Stimulated activated CD4-positive, alpha-beta T cell treated with anti-CD3 and anti-CD28 coated beads, Interleukin-1b, Interleukin-23, amount 100 ng/mL, for 1 hour (primary cell): ENCODE results near the gene SLCO6A1.

Experiments used
- DNase-seq, 2 donors: peaks; one replicate each; pipeline ENCODE4 v3.0.0-alpha.2; 2020; ENCODE audit warnings: low read depth in 2 of 2

Gene SLCO6A1

DNA sequence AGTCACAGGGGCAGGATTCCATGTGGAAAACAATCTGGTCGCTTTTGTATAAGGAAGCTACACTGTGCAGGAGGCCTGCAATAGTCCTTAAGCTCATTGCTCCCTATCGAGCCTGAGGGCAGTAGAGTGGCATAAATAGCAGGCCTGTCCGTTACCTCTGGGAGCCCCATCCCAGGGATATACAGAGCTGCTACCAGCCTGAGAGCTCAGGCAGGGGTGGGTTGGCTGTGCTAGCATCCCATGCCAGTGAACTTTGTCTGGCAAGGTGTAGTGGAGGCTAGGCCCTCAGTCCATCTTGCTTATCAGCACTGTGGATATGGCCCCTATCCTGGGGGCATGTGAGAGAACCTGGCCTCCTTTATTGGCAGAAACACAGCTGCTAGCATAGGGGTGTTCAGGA lies 47.7 kb downstream of the SLCO6A1 start:
- no peak for DNase-seq

DNA sequence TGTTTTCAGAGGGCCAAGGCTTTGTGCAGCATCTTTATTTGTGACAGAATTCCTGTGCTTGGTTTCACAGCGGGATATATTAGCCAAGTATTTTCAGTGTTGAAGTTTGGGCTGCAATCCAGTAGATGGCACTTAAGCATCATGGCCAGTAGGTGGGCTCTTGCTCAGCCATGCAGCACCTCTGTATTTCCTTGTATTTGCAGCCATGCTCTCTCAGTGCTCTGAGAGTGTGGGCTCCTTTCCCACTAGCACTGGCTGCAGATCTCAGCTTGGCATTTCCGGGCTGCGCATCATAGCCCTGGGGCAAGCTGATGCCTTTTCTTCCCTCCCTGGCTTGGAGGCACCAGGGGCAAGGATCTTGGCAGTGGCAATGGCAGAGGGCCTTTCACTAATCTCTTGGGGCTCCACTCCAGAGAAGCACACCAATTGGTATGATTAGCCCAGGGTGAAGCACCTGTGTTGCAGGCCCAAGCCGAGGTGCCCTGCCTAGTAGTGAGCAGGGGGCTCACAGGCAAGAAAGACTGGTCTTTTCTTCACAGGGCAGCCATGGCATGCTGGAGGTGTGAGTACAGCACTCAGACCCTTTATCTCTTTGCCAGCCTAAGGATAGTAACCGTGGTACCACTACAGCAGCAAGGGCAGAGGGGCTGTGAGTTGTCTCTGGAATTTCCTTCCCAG lies 48.3 kb downstream of the SLCO6A1 start:
- no peak for DNase-seq

DNA sequence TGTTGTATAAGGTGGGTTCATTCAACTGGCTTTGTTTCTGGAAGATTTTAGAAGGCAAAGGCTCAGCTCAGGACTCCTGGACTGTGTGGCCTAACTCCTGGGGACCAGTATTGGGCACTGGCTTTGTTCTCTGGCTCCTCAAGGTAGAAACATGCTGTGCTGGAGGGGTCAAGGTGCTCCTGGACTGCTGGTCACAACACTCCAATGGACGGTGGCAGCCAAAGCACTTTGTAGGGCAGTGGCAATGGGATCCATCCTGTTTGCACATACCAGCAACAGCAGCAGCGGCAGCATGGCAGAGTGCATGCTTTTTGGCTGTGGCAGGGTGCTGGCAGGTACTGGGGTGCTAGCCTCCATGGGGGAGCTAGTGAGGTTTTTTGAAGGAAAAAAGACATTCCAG lies 65.3 kb downstream of the SLCO6A1 start:
- no peak for DNase-seq

DNA sequence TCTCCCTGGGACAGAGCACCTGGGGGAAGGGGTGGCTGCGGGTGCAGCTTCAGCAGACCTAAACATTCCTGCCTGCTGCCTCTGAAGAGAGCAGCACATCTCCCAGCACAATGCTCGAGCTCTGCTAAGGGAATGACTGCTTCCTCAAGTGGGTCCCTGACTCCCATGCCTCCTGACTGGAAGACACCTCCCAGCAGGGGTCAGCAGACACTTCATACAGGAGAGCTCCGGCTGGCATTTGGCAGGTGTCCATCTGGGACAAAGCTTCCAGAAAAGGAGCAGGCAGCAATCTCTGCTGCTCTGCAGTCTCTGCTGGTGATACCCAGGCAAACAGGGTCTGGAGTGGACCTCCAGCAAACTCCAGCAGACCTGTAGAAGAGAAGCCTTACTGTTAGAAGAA lies 77.2 kb downstream of the SLCO6A1 start:
- no peak for DNase-seq

GRCh38 chr5:102418531-102418930 lies 80.3 kb downstream of the SLCO6A1 start:
- DNase-seq = no peak

DNA sequence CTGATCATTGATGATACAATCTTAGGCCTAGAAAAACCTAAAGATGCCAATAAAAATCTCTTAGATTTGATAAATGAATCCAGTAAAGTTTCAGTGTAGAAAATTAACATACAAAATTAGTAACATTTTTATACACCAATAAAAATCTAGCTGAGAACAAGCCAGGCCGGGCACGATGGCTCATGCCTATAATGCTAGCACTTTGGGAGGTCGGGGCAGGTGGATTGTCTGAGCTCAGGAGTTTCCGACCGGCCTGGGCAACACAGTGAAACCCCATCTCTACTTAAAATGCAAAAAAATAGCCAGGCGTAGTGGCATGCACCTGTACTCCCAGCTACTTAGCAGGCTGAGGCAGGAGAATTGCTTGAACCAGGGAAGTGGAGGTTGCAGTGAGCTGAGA lies 84.4 kb downstream of the SLCO6A1 start:
- no peak for DNase-seq

DNA sequence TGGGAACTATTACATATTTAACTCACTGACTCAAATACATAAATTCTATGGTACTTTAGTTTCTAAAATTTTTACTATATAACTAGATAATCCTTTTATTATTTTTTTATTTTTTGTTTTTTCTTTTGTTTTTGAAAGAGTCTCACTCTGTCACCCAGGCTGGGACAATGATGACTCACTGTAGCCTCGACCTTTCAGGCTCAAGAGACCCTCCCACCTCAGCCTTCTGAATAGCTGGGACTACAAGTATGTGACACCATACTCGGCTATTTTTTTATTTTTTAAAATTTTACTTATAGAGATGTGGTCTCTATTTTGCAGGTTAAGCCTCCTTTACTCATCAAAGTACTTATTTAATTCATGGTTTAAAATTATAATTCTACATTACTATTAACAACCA lies 110.6 kb downstream of the SLCO6A1 start:
- DNase-seq = no peak

- no peak for DNase-seq
Measured at GRCh38 chr5:102385365-102385764, 113.4 kb downstream of the SLCO6A1 start.

- no peak for DNase-seq
Measured at GRCh38 chr5:102380174-102380573, 118.6 kb downstream of the SLCO6A1 start.

GRCh38 chr5:102375876-102376275 lies 122.9 kb downstream of the SLCO6A1 start:
- DNase-seq = no peak

DNA sequence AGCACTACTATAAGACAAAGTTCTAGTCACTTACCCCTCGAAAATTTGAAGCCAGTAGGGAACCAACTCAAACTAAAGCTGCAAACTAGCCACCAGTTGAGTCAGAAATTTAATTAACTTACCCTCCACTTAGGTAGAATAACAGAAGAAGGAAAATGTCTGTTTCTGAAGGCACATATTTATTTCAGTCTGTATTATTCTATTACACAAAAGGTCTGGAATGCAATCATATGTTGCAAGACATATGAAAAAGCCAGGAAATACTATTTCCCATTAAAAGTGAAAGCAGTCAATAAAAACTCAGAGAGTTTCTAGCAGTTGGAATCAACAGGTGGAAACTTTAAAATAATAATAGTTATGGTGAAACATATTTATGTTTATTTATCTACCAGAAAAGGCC lies 123.5 kb downstream of the SLCO6A1 start:
- no peak for DNase-seq

- no peak for DNase-seq
Measured at GRCh38 chr5:102368392-102368791, 130.4 kb downstream of the SLCO6A1 start.

DNA sequence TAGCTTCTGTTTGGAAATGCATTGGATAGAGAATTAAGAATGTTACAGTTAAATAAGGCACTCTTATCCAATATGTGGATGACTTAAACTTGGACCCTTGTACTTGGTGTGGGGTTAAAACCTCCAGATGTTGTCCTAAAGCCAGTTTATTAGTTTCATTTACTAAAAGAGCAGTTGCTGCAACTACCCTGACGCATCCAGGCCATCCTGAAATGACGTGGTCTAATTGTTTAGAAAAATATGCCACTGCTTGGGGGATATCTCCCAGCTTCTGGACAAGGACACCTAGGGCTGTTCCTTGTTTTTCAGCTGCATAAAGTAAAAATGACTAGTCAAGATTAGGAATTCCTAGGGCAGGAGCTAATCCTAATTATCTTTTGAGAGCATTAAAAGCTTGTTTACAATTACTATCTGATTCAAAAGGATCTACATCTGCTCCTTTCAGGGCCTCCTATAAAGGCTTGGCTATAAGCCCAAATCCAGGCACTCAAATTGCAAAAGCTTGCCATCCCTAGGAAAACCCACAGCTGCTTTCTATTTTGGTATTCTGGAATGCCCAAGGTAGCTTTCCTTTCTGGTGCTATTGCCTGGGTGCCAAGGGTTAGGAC lies 157.0 kb downstream of the SLCO6A1 start:
- DNase-seq = no peak

DNA sequence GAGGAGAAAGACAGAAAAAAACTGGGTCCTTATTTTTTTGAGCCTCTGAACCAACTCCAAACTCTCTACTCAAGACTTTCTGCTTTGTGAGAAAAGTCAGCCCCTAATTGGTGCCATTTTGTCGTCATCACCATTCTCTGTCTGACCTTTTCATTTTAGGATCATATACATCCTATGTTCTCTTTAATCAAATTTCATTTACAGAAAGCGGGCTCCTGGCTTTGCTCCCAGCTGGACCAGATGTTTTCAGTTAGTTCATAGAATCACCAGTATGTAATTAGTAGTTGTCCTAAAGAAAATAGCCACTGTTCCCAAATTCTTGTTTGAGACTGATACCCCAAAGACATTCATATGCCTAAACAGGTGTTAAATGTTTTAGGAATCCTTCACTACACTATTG lies 174.1 kb downstream of the SLCO6A1 start:
- no peak for DNase-seq
